ENCODE results near the gene MTERF4.

The MTERF4 gene

GRCh38 chr2:241071677-241072111, 30.4 kb downstream of the MTERF4 start:
- DNase-seq (ENCODE audit: insufficient read length, low spot score), result no peak
- FAIRE-seq, result no peak

- no peak for FAIRE-seq
- DNase-seq (ENCODE audit: insufficient read length, low spot score), result no peak
Measured at GRCh38 chr2:241070811-241071676, 31.0 kb downstream of the MTERF4 start.

GRCh38 chr2:241070361-241070760, 31.7 kb downstream of the MTERF4 start:
- FAIRE-seq, result no peak
- DNase-seq (ENCODE audit: insufficient read length, low spot score), result no peak

GRCh38 chr2:241069821-241070281, 32.2 kb downstream of the MTERF4 start:
- DNase-seq (ENCODE audit: insufficient read length, low spot score), result no peak
- FAIRE-seq, result no peak

- no peak for FAIRE-seq
- no peak for DNase-seq (ENCODE audit: insufficient read length, low spot score)
Measured at GRCh38 chr2:241068942-241069810, 32.9 kb downstream of the MTERF4 start.

- FAIRE-seq, result no peak
- DNase-seq (ENCODE audit: insufficient read length, low spot score), result no peak
Measured at GRCh38 chr2:241068136-241068941, 33.7 kb downstream of the MTERF4 start.

- FAIRE-seq (no peak), DNase-seq (ENCODE audit: insufficient read length, low spot score) (no peak)
Measured at GRCh38 chr2:241067501-241068135, 34.5 kb downstream of the MTERF4 start.

- no peak for DNase-seq (ENCODE audit: insufficient read length, low spot score)
- FAIRE-seq, result no peak
Measured at GRCh38 chr2:241066893-241067341, 35.2 kb downstream of the MTERF4 start.

- no peak for FAIRE-seq
- DNase-seq (ENCODE audit: insufficient read length, low spot score), result no peak
Measured at GRCh38 chr2:241066171-241066892, 35.8 kb downstream of the MTERF4 start.

- no peak for DNase-seq (ENCODE audit: insufficient read length, low spot score)
- FAIRE-seq, result no peak
Measured at GRCh38 chr2:241065355-241065803, 36.7 kb downstream of the MTERF4 start.

- FAIRE-seq, result no peak
- no peak for DNase-seq (ENCODE audit: insufficient read length, low spot score)
Measured at GRCh38 chr2:241064802-241065354, 37.2 kb downstream of the MTERF4 start.

- FAIRE-seq, result no peak
- peak; percentile 52 for DNase-seq (ENCODE audit: insufficient read length, low spot score)
Measured at GRCh38 chr2:241064008-241064801, 37.9 kb downstream of the MTERF4 start.

- DNase-seq (ENCODE audit: insufficient read length, low spot score) (no peak), FAIRE-seq (no peak)
Measured at GRCh38 chr2:241063587-241063986, 38.5 kb downstream of the MTERF4 start.

GRCh38 chr2:241063093-241063551, 39.0 kb downstream of the MTERF4 start:
- DNase-seq (ENCODE audit: insufficient read length, low spot score), result no peak

GRCh38 chr2:241062389-241063092, 39.5 kb downstream of the MTERF4 start:
- FAIRE-seq (no peak), DNase-seq (ENCODE audit: insufficient read length, low spot score) (no peak)

More at GRCh38 chr2:241063093-241063551, 39.0 kb downstream of the MTERF4 start:
- FAIRE-seq, result no peak

GRCh38 chr2:241061275-241061674, 40.8 kb downstream of the MTERF4 start:
- no peak for DNase-seq (ENCODE audit: insufficient read length, low spot score)
- no peak for FAIRE-seq

- DNase-seq (ENCODE audit: insufficient read length, low spot score) (no peak), FAIRE-seq (no peak)
Measured at GRCh38 chr2:241053576-241054251, 48.4 kb downstream of the MTERF4 start.
